Cardiac muscle cell (in vitro differentiated cells and primary cell): Measurements from ENCODE around the gene LDAF1. TPM values are rescaled to one million over a fixed set of nuclear protein-coding genes. Genes with fewer than 3 reads are reported as not detected.
"Not testable (repeated sequence)": the region's sequence is repeated elsewhere in the genome, so short reads cannot be mapped to it uniquely, and the experiment has no call there.

Experiments used
- DNase-seq, 2 donors: peaks; one replicate each; pipeline versions ENCODE4 v3.0.0 to v3.0.0-alpha.2; 2010 to 2017; ENCODE audit warnings: low read depth in 1 of 2, low spot score in 1 of 2
- H3K27ac ChIP-seq: fragments of 200-600 bp; sonication (generic); 2 replicates; pipeline ENCODE4 v1.5.1; 2016
- H3K27me3 ChIP-seq: fragments of 200-600 bp; sonication (generic); 2 replicates; pipeline ENCODE4 v1.6.0; 2016; ENCODE audit warnings: control low read depth
- H3K36me3 ChIP-seq: fragments of 200-600 bp; sonication (generic); 2 replicates; pipeline ENCODE4 v1.5.1; 2016; ENCODE audit warnings: control low read depth
- H3K4me1 ChIP-seq: fragments of 200-600 bp; sonication (generic); 2 replicates; pipeline ENCODE4 v1.8.1; 2017; ENCODE audit warnings: low read depth, mild to moderate bottlenecking, mixed run types
- H3K4me3 ChIP-seq: fragments of 200-600 bp; sonication (generic); 2 replicates; pipeline ENCODE4 v1.5.1; 2016; ENCODE audit warnings: mild to moderate bottlenecking
- H3K9me3 ChIP-seq: fragments of 200-600 bp; sonication (generic); 2 replicates; pipeline ENCODE4 v1.5.1; 2017; ENCODE audit warnings: low read depth, mild to moderate bottlenecking, control low read depth
- CTCF ChIP-seq: IDR thresholded peaks from 2 replicates; pipeline ENCODE4 v1.5.1; 2012; ENCODE audit warnings: low read depth, mild to moderate bottlenecking, low read length
- polyA plus RNA-seq: library from polyadenylated mRNA; unstranded; fragments of >200 nt; fragmentation: Nextera tagmentation; extraction: Ambion mirVana; gene quantifications from 2 replicates; pipeline ENCODE4 v1.2.1, GENCODE V29; 2016
- total RNA-seq: library from RNA; depleted of rRNA; stranded (reverse); fragments of >200 nt; gene quantifications from 2 replicates; pipeline ENCODE4 v1.2.3, GENCODE V29; 2016

LDAF1 gene
- total and polyA plus RNA-seq, 2 experiments from 2014 or later, result 14.3 to 20.7 TPM

GRCh38 chr16:21126518-21126917, 32.0 kb upstream of the LDAF1 start:
- no peak for TF ChIP-seq CTCF
- Histone ChIP-seq H3K4me1 (no peaks in the 10 kb centered on the region), H3K9me3 (no peaks in the 10 kb centered on the region), H3K27ac (no peak overlapping the region), H3K4me3 (no peak overlapping the region), H3K27me3 (no peaks in the 10 kb centered on the region), H3K36me3 (no peaks in the 10 kb centered on the region)
- no peak for DNase-seq

- H3K4me3 ChIP-seq, result no peak overlapping the region
These were observed 29.5 kb upstream of the LDAF1 start for GRCh38 chr16:21128991-21129390.

GRCh38 chr16:21130811-21131210, 27.7 kb upstream of the LDAF1 start:
- Histone ChIP-seq H3K27ac (no peak overlapping the region), H3K4me3 (no peak overlapping the region), H3K36me3 (no peaks in the 10 kb centered on the region), H3K4me1 (no peaks in the 10 kb centered on the region), H3K27me3 (no peaks in the 10 kb centered on the region), H3K9me3 (no peaks in the 10 kb centered on the region)
- no peak for DNase-seq
- TF ChIP-seq CTCF, result no peak

More at GRCh38 chr16:21128991-21129390, 29.5 kb upstream of the LDAF1 start:
- DNase-seq, result no peak
- no peaks in the 10 kb centered on the region for H3K9me3 ChIP-seq
- H3K4me1 ChIP-seq, result no peaks in the 10 kb centered on the region
- H3K27ac ChIP-seq, result no peak overlapping the region
- no peak for TF ChIP-seq CTCF
- H3K27me3 ChIP-seq, result no peaks in the 10 kb centered on the region
- no peaks in the 10 kb centered on the region for H3K36me3 ChIP-seq

- TF ChIP-seq CTCF, result no peak
- no peak overlapping the region for H3K4me3 ChIP-seq
- no peaks in the 10 kb centered on the region for H3K36me3 ChIP-seq
- no peak for DNase-seq
- H3K9me3 ChIP-seq, result no peaks in the 10 kb centered on the region
- no peaks in the 10 kb centered on the region for H3K27me3 ChIP-seq
- peaks cover 8% of the 10 kb centered on the region for H3K4me1 ChIP-seq
- no peak overlapping the region for H3K27ac ChIP-seq
These were observed 24.4 kb upstream of the LDAF1 start for GRCh38 chr16:21134053-21134452.

DNA sequence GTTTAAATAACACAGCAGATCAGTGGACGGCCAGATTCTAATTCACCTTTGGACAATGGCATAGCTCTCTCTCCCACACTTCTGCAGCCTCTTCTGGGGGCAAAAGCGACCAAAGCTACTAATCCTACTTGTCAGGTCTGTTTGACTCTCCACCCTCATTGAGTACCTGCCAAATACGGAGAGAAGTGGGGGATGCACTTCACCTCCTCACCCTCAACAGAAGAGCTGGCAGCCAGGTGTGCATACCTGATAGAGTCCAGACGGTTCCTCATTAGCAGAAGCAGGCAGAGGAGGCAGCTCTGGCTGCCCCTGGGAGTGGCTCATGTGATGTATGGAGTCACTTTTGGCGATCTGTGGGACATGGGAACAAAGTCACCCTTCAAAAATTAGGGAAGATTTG, 12.7 kb upstream of the LDAF1 start:
- TF ChIP-seq CTCF, result no peak
- no peak overlapping the region for H3K27ac ChIP-seq
- no peak for DNase-seq

DNA sequence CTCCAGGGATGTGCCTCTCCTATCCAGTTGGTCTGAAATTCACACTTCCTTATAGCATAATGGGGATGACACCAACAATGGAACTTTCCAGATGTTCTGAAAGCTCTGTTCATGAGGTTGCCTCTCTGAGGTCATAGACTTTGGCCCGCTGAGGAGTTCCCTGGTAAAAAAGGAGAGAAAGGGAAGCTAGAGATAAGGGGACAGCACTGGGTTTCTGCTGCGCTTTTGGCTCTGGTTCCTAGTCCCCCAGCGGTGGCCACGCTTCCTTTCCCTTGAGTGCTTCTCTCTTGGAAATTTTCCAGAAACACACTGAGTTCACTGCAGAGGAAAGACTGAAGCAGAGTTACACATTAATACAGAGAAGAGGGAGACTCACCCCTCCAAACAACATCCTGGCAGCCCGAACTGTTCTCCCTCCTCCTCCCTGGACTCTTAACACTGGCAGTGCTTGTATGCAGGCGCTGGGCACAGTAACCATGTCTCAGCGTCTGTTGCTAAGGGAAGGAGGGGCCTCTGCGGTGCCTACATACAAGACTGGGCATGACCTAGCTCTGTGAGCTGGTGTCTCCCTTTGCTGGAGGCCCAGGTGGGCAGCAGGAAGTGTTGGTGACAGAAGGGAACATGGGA, 8.0 kb upstream of the LDAF1 start, which contains the start of gene DNAH3:
TSS of gene DNAH3 (minus strand) at position 472 of the 627 bp plus-strand sequence. CDS start 527 bp downstream, outside the sequence.
- TF ChIP-seq CTCF, result no peak
- H3K27ac ChIP-seq, result no peak within 1 kb of the TSS
- DNase-seq, result peak in 1 of 2 donors; percentile 45
- no peak within 1 kb of the TSS for H3K4me3 ChIP-seq
- no peaks in the 10 kb centered on the region for H3K4me1 ChIP-seq
- no peaks in the 10 kb centered on the region for H3K9me3 ChIP-seq
- no peaks in the 10 kb centered on the region for H3K27me3 ChIP-seq
- H3K36me3 ChIP-seq, result no peaks in the 10 kb centered on the region

More for the DNA sequence above, 12.7 kb upstream of the LDAF1 start:
- Histone ChIP-seq H3K36me3 (no peaks in the 10 kb centered on the region), H3K4me3 (no peak overlapping the region), H3K9me3 (no peaks in the 10 kb centered on the region), H3K27me3 (no peaks in the 10 kb centered on the region), H3K4me1 (no peaks in the 10 kb centered on the region)

GRCh38 chr16:21152160-21153030, 6.1 kb upstream of the LDAF1 start:
- H3K36me3 ChIP-seq, H3K27ac ChIP-seq, DNase-seq, H3K4me1 ChIP-seq, H3K27me3 ChIP-seq, H3K9me3 ChIP-seq, H3K4me3 ChIP-seq: not testable (repeated sequence)
